Measurements from ENCODE around the gene DPP6.

- TF ChIP-seq EZH2 (IDR thresholded peaks at IDR 0.05; ENCODE audit: borderline replicate concordance, low read depth, low read length, poor library complexity, severe bottlenecking): no peak
- TF ChIP-seq, protein P1, sequence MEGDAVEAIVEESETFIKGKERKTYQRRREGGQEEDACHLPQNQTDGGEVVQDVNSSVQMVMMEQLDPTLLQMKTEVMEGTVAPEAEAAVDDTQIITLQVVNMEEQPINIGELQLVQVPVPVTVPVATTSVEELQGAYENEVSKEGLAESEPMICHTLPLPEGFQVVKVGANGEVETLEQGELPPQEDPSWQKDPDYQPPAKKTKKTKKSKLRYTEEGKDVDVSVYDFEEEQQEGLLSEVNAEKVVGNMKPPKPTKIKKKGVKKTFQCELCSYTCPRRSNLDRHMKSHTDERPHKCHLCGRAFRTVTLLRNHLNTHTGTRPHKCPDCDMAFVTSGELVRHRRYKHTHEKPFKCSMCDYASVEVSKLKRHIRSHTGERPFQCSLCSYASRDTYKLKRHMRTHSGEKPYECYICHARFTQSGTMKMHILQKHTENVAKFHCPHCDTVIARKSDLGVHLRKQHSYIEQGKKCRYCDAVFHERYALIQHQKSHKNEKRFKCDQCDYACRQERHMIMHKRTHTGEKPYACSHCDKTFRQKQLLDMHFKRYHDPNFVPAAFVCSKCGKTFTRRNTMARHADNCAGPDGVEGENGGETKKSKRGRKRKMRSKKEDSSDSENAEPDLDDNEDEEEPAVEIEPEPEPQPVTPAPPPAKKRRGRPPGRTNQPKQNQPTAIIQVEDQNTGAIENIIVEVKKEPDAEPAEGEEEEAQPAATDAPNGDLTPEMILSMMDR (conservative IDR thresholded peaks at IDR 0.05; ENCODE audit: low read depth, low read length): no peak
These were observed 867.4 kb downstream of the DPP6 start for GRCh38 chr7:154919344-154920225.

Data from A673 (cell line).